ENCODE measurements around the gene MRAP2. TPM values are rescaled to one million over a fixed set of nuclear protein-coding genes. Genes with fewer than 3 reads are reported as not detected.
"Not testable (repeated sequence)": the region's sequence is repeated elsewhere in the genome, so short reads cannot be mapped to it uniquely, and the experiment has no call there.

The MRAP2 gene
- total RNA-seq, 1 experiment from 2014 or later: not detected

DNA sequence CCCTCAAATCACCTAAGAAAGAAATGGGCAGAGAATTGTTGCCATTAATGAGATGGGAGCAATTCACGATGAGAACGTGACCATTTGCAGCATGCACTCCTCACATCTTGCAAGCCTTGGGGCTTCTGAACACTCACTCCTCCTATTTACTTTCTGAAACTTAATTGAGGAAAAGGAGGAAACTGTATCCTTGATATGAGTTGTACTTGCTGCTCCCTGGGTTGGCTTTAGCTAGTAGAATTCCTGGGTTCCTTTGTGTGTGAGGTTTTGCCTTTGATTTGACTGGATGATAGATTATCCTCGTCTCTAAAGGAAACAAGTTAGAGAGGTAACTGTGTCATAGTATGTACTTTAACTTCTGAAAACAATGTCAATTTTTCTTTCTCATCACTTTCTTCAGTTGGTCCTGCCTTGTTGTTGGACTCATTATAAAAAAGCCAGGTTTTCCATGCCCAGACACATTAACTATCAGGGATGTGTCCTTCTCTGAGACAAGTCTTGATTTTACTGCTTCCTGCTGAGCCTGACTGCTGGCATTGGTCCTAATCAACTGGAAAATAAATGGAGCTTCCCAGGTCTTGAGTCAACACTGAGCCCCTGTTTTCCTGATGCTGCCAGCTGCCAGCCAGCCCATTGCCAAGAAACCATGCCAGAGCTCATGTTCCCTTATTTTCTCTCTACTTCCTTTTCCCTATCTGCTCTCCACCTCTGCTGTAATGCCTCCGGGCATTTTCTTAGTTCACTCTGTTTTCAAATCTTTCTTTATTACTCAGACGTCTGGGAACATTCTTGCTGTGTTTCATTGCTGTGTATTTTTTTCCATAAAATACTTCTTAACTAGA, 6.0 kb upstream of the MRAP2 start:
- peak; percentile 35 for DNase-seq (ENCODE audit: low spot score)
- in situ Hi-C loops (cut with HindIII; ENCODE audit: low sequenced_read_pairs): no loop called here

DNA sequence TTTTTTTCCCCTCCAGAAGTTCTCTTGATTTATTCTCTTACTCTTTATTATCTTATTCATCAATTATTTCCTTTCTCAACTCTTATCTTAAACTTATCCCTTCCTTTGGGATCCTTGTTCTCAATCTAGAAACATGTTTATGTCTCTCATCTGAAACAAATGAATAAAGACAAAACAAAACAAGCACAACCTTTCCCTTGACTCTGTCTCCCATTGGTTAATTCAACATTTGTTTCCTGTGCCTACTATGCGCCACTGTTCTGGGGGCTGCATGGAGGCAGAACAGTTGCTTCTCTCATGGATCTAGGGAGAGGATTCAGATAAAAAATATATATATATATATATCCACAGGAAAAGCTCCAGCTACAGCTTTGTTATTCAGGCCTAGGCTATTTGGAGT, 5.2 kb upstream of the MRAP2 start:
- in situ Hi-C loops (cut with HindIII; ENCODE audit: low sequenced_read_pairs): no loop called here
- no peak for DNase-seq (ENCODE audit: low spot score)

DNA sequence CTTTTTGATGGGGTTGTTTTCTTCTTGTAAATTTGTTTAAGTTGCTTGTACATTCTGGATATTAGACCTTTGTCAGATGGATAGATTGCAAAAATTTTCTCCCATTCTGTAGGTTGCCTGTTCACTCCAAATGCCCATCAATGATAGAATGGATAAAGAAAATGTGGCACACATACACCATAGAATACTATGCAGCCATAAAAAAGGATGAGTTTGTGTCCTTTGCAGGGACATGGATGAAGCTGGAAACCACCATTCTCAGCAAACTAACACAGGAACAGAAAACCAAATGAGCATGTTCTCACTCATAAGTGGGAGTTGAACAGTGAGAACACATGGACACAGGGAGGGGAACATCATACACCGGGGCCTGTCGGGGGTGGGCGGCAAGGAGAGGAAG, 1.6 kb upstream of the MRAP2 start:
- in situ Hi-C loops (cut with HindIII; ENCODE audit: low sequenced_read_pairs); DNase-seq (ENCODE audit: low spot score): not testable (repeated sequence)

DNA sequence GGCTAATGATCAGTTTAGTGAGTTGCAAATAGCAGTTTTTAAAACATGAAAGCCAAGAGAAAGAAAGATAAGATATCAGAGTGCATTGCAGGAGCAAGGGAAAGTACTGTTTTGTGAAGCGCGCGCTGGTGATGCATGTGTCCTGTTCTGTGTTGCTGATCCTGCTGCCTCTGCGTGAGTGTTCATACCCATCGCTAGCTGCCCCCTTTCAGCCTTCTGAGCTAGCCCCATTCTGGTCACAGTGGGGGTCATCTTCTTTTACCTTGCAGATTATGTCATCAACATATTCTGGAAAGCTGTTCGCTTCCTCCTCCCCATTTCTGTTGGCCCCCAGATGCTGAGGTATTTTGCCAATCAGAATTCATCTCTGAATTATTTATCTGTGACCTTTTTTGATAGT, 1.9 kb downstream of the MRAP2 start:
- in situ Hi-C loops (cut with HindIII; ENCODE audit: low sequenced_read_pairs): no loop called here
- DNase-seq (ENCODE audit: low spot score): no peak

DNA sequence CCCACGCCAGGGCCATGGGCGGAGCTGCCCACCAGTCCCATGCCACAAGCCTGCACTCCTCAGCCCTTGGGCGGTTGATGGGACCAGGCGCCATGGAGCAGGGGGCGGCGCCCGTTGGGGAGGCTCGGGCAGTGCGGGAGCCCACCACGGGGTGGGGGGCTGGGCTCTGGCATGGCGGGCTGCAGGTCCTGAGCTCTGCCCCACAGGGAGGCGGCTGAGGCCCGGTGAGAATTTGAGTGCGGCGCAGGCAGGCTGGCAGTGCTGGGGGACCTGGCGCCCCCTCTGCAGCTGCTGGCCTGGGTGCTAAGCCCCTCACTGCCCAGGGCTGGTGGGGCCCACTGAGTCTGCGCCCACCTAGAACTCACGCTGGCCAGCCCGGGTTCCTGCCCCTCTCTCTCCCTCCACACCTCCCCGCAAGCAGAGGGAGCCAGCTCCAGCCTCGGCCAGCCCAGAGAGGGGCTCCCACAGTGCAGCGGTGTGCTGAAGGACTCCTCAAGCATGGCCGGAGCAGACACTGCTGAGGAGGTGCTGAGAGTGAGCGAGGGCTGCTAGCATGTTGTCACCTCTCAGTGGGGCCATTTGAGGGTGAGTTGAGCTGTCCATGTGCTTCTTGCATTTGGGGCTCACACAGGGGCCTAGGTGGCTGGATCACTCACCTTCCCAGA, 4.0 kb downstream of the MRAP2 start:
- no peak for DNase-seq (ENCODE audit: low spot score)
- in situ Hi-C loops (cut with HindIII; ENCODE audit: low sequenced_read_pairs): no loop called here

DNA sequence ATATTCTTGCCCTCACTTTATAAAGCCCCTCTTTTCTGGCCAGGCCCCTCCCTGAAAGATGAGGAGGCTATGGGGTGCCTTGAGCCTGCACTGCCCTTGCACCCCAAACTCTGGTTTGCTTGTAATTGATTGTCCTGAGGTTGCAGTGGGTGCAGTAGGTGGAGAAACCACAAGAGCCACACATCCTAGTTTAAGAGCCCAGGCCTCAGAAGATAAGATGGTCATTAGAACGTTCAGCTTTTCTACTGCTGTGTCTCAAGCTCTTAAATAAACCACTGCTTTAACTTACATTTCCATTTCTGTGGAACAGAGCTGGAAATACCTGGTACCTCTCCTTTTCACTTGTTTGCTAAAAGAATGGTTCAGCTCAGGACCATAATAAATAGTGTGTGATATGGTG, 9.0 kb downstream of the MRAP2 start:
- no peak for DNase-seq (ENCODE audit: low spot score)
- in situ Hi-C loops (cut with HindIII; ENCODE audit: low sequenced_read_pairs): no loop called here

DNA sequence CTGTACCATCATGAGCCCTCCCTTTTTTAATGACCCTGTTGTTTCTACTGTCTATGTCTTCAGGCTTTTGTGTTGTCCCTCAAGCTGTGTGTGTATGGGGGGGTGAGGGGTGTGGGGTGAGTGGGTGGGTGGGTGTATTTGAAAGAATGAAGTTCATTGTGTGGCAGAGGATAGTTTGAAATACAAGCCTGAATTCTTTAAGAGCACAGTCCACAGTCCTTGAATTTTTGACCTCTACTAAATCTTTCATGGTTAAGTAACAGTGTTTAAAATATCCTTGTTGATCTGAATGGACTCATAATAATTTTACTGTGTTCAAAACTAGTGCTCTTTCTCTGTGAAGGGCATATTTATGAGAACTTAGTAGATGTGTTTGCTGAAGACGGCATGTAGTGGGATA, 10.0 kb downstream of the MRAP2 start:
- in situ Hi-C loops (cut with HindIII; ENCODE audit: low sequenced_read_pairs): no loop called here
- DNase-seq (ENCODE audit: low spot score): no peak

DNA sequence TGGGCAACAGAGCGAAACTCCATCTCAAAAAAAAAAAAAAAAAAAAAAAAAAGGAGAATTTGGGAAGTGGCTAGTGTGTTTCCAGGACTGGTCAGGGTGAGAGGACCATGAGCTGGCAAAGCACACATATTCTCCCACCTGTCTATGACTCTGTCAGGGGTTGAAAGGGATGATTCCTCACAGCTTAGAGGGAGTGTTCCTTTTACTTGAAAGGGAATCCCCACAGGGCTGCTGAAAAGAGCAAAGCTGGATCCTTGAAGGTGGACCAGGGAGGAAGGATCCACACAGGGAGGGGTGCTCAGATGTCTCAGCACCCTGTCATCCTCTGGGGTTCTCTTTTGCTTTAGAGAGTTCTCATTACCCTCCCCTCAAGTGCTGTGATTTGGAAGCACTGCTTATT, 13.2 kb downstream of the MRAP2 start:
- in situ Hi-C loops (cut with HindIII; ENCODE audit: low sequenced_read_pairs): no loop called here
- no peak for DNase-seq (ENCODE audit: low spot score)

DNA sequence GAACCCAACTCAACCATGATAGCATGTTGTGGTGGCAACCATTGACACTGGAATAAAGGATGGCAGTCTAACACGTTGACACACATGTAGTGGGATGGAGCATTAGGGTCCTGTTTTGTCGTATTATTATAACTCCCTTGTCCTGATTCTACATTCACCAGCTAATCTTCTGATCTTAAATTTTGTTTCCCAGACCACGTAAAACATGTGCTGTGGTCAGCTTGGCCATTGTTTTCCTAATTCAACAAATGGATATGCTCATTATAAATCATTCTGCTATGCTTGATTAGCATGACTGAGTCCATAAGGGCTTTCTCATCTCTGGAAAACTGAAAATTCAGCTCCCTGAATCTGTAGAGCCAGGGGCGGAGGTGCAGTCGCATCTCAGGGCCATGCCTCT, 15.0 kb downstream of the MRAP2 start:
- no peak for DNase-seq (ENCODE audit: low spot score)
- in situ Hi-C loops (cut with HindIII; ENCODE audit: low sequenced_read_pairs): no loop called here

DNA sequence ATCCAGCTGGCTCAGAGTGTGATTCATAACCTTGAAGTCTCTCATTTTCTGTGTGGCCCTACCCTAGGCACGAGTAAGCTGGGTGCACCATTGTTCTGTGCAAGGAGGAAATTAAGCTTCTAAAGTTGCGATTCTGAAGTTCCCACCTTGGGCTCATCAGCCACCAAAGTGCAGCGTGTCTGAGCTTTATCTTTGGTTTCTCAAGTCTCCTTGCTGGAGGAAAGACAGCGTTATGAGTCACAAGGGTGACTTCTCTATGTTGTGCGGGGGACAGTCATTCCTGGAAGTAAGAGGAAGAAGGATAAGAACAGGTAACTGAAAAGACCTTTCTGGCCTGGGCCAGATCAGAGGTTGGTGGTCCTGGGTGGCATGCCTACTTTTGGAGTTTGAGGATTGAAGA, 16.8 kb downstream of the MRAP2 start:
- no peak for DNase-seq (ENCODE audit: low spot score)
- in situ Hi-C loops (cut with HindIII; ENCODE audit: low sequenced_read_pairs): no loop called here

DNA sequence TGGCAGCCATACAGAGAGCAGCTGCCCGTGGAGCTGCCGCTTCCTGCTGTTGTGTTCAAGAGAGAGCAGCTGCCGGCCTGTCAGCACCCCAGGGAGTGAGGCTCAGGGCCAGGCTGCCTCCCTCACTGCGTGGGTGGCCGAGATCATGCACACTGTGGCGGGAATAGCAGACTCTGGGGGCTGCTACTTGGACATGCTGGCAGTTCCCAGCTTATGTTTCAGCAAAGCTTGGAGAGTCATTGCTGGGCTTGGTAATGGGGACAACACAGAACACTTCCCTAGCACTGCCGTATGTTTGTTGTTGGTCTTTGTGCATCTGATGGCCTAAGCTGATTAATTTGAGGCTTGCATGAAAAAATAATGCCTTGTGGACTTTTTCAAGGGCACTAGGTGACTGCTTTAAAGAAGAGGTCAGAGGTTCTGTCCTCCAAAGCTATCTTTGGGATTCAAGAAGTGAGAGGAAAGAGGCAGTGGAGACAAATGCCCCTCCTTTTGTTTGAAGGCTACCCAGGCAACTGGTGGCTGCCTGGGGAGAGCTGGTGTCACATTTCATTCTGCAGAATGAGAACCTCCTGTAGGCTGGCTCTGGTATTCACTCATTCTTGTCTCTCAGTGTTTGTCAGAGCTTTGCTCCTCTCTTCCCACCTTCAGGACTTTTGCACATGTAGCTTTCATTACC, 18.8 kb downstream of the MRAP2 start:
- in situ Hi-C loops (cut with HindIII; ENCODE audit: low sequenced_read_pairs): no loop called here
- DNase-seq (ENCODE audit: low spot score): peak; percentile 74

DNA sequence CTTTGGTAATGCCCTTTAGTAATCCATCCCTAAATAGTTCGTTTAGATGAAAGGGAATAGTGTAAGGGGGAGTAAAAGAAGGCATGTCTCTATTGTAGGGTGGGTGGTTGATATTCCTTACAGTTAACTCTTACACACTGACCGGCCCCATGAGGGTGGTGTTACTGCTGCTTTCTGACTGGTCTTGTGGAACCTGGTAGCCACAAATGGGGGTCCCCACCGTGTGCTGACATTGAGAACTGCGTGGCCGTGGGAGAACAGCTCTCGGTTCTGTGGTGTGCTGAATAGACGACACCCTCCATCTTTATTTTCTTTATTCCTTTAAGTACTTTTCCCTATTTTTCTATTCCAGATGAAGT, 19.3 kb downstream of the MRAP2 start:
- no peak for DNase-seq (ENCODE audit: low spot score)
- in situ Hi-C loops (cut with HindIII; ENCODE audit: low sequenced_read_pairs): no loop called here

DNA sequence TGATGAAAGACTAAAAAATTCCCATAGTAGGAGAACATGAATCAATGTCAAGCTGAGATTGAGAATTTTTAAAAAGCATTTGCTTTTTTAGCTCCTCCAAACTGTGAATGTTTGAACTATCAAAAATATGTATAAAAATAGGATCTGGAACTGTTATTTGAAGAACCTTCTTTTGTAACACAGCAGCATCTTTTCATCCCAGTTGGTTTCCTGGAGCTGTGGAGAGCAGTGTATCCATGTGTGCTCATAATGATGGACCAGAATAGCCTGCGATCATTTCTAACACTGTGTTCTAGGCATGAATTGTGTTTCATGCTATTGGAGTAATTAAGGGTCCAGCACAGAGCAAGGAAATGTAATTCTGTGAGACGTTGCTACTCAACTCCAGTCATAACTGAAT, 22.1 kb downstream of the MRAP2 start:
- DNase-seq (ENCODE audit: low spot score): peak; percentile 50
- in situ Hi-C loops (cut with HindIII; ENCODE audit: low sequenced_read_pairs): no loop called here

DNA sequence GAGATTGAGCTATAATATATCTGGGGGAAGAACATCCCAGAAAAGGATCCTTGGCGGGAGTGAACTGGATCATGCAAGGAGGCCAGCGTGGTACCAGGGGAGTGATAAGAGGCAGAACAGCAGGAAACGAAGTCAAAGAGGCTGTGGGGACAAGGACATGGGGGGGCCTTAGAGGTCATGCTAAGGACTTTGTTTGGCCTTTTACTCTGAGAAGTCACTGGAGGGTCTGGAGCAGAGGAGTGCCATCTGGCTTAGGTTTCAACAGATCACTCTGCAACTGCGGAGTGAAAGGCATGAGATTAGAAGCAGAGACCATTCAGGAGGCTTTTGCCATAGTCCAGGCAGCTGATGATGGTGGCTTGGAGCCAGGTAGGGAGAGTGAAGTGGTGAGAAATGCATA, 24.3 kb downstream of the MRAP2 start:
- DNase-seq (ENCODE audit: low spot score): no peak
- in situ Hi-C loops (cut with HindIII; ENCODE audit: low sequenced_read_pairs): no loop called here

DNA sequence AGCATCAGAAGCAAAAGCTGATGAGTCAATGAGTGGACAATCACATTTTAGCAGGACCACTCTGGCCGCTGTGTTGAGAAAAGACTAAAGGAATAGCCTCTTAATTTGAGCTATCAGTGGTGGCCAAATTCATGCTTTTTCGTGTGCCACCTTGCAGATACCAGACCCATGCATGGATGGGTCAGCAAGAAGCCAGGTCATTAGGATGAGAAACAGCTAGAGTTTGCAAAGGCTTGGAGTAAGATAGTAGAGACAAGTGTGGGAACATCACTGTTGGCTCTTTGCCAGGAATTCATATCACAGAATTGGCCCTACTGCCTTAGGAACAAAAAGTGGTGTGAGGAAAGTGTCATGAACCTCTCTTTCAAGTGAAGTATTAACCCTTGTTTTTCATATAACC, 25.5 kb downstream of the MRAP2 start:
- in situ Hi-C loops (cut with HindIII; ENCODE audit: low sequenced_read_pairs): no loop called here
- DNase-seq (ENCODE audit: low spot score): no peak

DNA sequence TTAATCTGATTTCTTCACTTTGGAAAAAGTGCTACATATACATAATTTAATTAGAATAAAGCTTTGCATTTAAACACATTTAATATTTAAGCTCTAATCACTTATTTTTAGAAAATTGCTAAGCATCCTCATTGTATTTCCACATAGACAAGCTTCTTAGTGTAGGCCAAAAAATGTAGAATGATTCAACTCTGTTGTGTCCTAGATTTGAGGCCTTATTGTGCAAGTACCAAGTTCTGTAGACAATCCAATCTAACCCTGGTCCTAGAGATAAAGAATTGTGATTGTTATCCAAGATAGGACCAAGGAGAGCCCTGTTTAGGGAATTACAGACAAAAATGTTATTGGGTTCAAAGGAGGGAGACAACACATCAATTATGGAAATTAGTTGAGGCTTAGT, 27.6 kb downstream of the MRAP2 start:
- in situ Hi-C loops (cut with HindIII; ENCODE audit: low sequenced_read_pairs): no loop called here
- no peak for DNase-seq (ENCODE audit: low spot score)

DNA sequence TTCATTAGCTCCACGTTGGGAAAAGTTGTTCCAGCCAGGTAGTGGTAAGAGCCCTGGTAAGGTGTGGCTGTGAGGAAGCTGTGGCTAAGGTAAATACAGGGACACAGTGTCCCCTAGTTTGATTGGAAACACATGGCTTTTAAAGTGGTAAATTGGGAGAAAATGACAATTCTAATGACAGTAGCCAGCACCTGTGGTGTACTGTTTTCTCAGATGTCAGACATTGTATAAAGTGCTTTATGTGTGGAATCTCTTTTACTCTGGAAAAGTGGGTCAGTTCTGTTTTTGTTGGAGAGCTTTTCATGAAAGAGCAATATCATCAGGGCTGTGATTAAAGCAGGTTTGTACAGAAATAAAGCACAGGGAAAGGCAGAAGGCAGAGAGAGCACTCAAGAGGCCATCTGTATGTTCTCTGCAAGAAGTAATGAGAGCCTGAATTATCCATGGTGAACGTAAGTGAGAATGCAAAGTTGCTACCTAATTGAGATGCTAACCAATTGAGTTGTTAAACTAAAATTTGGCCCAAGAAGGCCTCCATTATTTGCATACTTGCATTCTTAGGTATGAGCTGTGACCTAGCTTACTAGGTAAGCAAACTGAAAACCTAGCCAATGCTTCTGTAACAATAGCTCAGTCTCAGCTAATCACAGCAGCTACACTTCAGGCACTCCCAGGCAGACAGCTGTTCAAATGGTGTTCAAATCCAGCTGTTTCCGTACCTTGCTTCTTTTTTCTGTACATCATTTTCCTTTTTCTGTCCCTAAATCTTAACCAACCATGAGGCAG, 28.2 kb downstream of the MRAP2 start:
- DNase-seq (ENCODE audit: low spot score): peak; percentile 55
- in situ Hi-C loops (cut with HindIII; ENCODE audit: low sequenced_read_pairs): no loop called here

DNA sequence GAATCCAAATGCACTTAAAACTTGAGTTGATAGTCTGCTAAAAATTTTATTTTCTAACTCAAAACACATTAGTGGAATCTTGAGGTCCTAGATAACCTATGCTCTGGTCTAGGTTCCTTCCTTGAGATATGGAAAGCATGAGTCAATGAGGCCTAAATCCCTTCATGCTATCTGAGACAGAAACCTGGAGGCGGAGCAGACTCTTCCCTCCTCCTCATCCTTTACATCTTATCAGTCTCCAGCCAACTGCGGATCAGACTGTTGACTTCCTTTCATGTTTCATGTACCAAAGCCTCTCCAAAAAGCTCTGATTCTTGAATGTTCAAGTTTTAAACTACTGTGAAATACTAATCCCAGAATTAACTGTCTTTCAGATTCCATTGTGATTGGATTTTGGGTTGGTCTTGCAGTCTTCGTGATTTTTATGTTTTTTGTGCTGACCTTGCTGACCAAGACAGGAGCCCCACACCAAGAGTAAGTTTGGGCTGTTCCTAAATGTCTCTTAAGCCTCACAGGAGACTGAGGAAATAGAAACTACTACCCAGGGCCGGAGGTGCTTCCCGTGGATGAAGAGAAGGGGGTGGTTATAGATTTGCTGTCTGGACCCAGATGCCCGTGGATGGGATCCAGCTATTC, 29.1 kb downstream of the MRAP2 start:
- in situ Hi-C loops (cut with HindIII; ENCODE audit: low sequenced_read_pairs): no loop called here
- no peak for DNase-seq (ENCODE audit: low spot score)

DNA sequence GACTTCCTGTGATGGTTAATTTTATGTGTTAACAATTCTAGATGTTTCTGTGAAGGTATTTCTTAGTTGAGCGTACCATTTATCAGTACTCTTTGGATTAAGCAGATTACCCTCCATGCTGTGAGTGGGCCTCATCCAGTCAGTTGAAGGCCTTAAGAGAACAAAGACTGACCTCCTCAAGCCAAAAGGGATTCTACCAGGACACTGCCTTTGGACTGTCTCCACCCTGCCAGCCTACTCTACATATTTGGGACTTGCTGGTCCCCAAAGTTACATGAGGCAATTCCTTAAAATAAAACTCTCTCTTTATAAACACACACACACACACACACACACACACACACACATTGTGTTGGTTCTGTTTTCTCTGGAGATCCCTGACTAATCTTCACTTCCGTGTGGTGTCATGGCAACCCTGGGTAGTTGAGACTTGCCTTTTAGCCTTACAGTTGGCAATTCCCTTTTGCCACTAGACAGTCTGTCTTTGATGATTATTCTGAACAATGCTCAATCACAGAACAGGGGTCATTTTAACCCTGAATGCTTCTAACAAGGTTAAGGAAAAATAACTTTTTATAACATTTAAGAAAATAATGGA, 32.2 kb downstream of the MRAP2 start:
- DNase-seq (ENCODE audit: low spot score): no peak
- in situ Hi-C loops (cut with HindIII; ENCODE audit: low sequenced_read_pairs): no loop called here
